PC-3 (cell line): ENCODE measurements around the gene DDC. TPM values are rescaled to one million over a fixed set of nuclear protein-coding genes. Genes with fewer than 3 reads are reported as not detected.

Experiments
- ATAC-seq: fragments of 200-7000 bp; cut with Tn5 transposase; 2 replicates; pipeline ENCODE4 v1.9.1; 2020; ENCODE audit warnings: mild to moderate bottlenecking, moderate library complexity
- BruUV-seq: library from RNA; stranded (reverse); fragments of 400-500 nt; replicated peaks from 2 replicates; lab custom pipeline; 2021; lab: Mats Ljungman, UMichigan
- CTCF ChIA-PET: fragments of 300-600 bp; sonication (Branson Sonifier 250); formaldehyde crosslinking; loops from one replicate; lab custom pipeline; 2022; ENCODE audit warnings: antibody characterized with exemption; lab: Charles Lee
- POLR2A ChIA-PET: fragments of 300-600 bp; sonication (Branson Sonifier 250); formaldehyde crosslinking; loops from one replicate; lab custom pipeline; 2022; ENCODE audit warnings: antibody characterized with exemption; ENCODE audit not compliant: unreplicated experiment; lab: Charles Lee
- DNase-seq: peaks from one replicate; pipeline ENCODE4 v3.0.0-alpha.2; 2015
- H2AFZ ChIP-seq: fragments of 300-600 bp; sonication (generic); 2 replicates; pipeline ENCODE4 v1.6.0; 2016; ENCODE audit warnings: antibody characterized with exemption, low read length
- H3F3A ChIP-seq: fragments of 300-600 bp; sonication (generic); one replicate; pipeline ENCODE4 v1.6.0; 2017; ENCODE audit warnings: antibody characterized with exemption, low read length, control low read depth, mild to moderate bottlenecking; ENCODE audit not compliant: unreplicated experiment
- H3K27ac ChIP-seq: fragments of 300-600 bp; sonication (generic); 2 replicates; pipeline ENCODE4 v1.5.1; 2016; ENCODE audit warnings: mild to moderate bottlenecking, low read length
- H3K27me3 ChIP-seq: fragments of 300-600 bp; sonication (generic); 2 replicates; pipeline ENCODE4 v1.6.1; 2016; ENCODE audit warnings: low read length, mixed read lengths
- H3K36me3 ChIP-seq: fragments of 300-600 bp; sonication (generic); 2 replicates; pipeline ENCODE4 v1.6.1; 2016; ENCODE audit warnings: low read depth, mixed run types, low read length, mixed read lengths
- H3K4me1 ChIP-seq: fragments of 300-600 bp; sonication (generic); 2 replicates; pipeline ENCODE4 v1.5.1; 2016; ENCODE audit warnings: low read length; ENCODE audit not compliant: insufficient read depth
- H3K4me2 ChIP-seq: fragments of 300-600 bp; sonication (generic); 2 replicates; pipeline ENCODE4 v1.6.0; 2016; ENCODE audit warnings: low read length
- H3K4me3 ChIP-seq: fragments of 300-600 bp; sonication (generic); 2 replicates; pipeline ENCODE4 v1.5.1; 2016; ENCODE audit warnings: mild to moderate bottlenecking, low read length, mixed read lengths
- H3K79me2 ChIP-seq: fragments of 300-600 bp; sonication (generic); 2 replicates; pipeline ENCODE4 v1.6.1; 2017; ENCODE audit warnings: low read length, mixed read lengths
- H3K9ac ChIP-seq: fragments of 300-600 bp; sonication (generic); 2 replicates; pipeline ENCODE4 v1.6.0; 2016; ENCODE audit warnings: mild to moderate bottlenecking, low read length
- H3K9me2 ChIP-seq: fragments of 300-600 bp; sonication (generic); replicated peaks from 2 replicates; pipeline ENCODE4 v1.6.1; 2016; ENCODE audit warnings: mixed run types, low read length, mixed read lengths
- H3K9me3 ChIP-seq: fragments of 300-600 bp; sonication (generic); 2 replicates; pipeline ENCODE4 v1.6.1; 2016; ENCODE audit warnings: low read length, mixed read lengths
- H4K20me1 ChIP-seq: fragments of 300-600 bp; sonication (generic); 2 replicates; pipeline ENCODE4 v1.6.1; 2016; ENCODE audit warnings: low read length, mixed read lengths
- EZH2 ChIP-seq: fragments of 300-600 bp; sonication (generic); IDR thresholded peaks from one replicate; pipeline ENCODE4 v1.6.1; 2017; ENCODE audit warnings: antibody characterized with exemption, mild to moderate bottlenecking, low read length; ENCODE audit not compliant: unreplicated experiment
- EZH2phosphoT487 ChIP-seq: fragments of 300-600 bp; sonication (generic); IDR thresholded peaks from 2 replicates; pipeline ENCODE4 v1.6.1; 2018; ENCODE audit warnings: mild to moderate bottlenecking, antibody characterized with exemption, low read length, borderline replicate concordance
- intact Hi-C: fragments of 100-400 bp; cut with micrococcal nuclease; formaldehyde crosslinking; loops from 2 replicates; pipeline ENCODE4 v1.9.0; 2023
- total RNA-seq: library from RNA; depleted of rRNA; stranded (reverse); fragments of >200 nt; gene quantifications from 2 replicates; pipeline ENCODE4 v1.2.3, GENCODE V29; 2014
- TF ChIP-seq, protein P1 (sequence below): fragments of 300-600 bp; sonication (generic); conservative IDR thresholded peaks from 2 replicates; pipeline ENCODE4 v1.5.1; 2017; ENCODE audit warnings: antibody characterized with exemption, low read depth, mild to moderate bottlenecking, low read length

Gene DDC
- total RNA-seq, 1 experiment from 2014 or later: not detected

DNA sequence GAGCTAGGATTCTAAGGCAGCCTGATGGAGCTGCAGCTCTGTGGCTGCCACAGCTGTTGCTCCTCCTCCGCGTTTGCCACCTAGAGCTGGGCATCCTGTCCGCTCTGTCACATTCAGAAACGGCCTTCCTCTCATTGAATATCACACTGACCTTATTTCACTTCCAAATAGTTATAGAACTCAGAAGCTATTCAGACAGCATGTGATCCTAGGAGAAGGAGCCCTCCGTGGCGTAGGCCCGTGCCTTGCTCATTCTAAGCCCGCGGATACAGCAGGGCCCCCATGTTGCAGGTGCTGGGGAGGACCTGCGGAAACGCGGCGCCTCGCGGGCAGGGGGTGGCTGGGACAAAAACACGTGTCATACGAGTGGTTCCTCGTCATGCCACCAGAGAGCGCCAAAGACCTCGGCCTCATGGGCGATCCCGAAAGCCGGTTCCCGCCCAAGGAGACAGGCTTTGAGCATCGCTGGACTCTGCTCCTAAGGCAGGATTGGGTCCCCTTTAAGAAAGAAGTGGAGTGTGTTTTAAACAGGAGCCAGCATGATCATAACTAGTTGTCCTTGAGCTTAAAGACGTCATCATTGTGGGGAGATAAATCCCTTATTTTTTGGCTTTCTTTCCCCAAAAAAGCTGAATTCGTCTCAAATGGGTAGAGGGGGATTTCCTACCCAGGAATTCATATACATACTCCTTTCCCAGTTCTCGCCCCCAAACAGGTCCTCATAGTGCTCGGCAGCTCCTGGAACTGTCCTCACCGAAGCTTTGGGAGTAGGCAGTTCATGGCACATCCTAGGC is 97.2 kb downstream of the DDC start:
- Histone ChIP-seq H3K4me3 (peak overlapping the region; percentile 57), H4K20me1 (no peaks in the 10 kb centered on the region), H3K9ac (no peak overlapping the region), H3K27ac (no peak overlapping the region), H3K9me2 (no peaks in the 10 kb centered on the region), H3K79me2 (no peaks in the 10 kb centered on the region), H3K36me3 (no peaks in the 10 kb centered on the region), H3F3A (no peaks in the 10 kb centered on the region), H3K4me2 (peak overlapping the region; percentile 90), H3K4me1 (peaks cover 5% of the 10 kb centered on the region; the same call in 1 of the 2 replicates), H3K27me3 (no peaks in the 10 kb centered on the region), H2AFZ (peak overlapping the region; percentile 98), H3K9me3 (no peaks in the 10 kb centered on the region)
- peak; percentile 92 for ATAC-seq
- BruUV-seq: no TSS peak
- ChIA-PET POLR2A (interaction anchor here (0.7 kb wide), 1 partner anchor 64 kb away, joined by 8 read pairs; no protein-coding TSS in a partner anchor), CTCF (interaction anchor here (0.6 to 0.8 kb wide), 3 partner anchors 63 to 693 kb away, joined by 3 to 5 read pairs (median 4); no protein-coding TSS in a partner anchor)
- peak; percentile 84 for DNase-seq
- TF ChIP-seq, protein P1, sequence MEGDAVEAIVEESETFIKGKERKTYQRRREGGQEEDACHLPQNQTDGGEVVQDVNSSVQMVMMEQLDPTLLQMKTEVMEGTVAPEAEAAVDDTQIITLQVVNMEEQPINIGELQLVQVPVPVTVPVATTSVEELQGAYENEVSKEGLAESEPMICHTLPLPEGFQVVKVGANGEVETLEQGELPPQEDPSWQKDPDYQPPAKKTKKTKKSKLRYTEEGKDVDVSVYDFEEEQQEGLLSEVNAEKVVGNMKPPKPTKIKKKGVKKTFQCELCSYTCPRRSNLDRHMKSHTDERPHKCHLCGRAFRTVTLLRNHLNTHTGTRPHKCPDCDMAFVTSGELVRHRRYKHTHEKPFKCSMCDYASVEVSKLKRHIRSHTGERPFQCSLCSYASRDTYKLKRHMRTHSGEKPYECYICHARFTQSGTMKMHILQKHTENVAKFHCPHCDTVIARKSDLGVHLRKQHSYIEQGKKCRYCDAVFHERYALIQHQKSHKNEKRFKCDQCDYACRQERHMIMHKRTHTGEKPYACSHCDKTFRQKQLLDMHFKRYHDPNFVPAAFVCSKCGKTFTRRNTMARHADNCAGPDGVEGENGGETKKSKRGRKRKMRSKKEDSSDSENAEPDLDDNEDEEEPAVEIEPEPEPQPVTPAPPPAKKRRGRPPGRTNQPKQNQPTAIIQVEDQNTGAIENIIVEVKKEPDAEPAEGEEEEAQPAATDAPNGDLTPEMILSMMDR: peak; percentile 89
- TF ChIP-seq EZH2phosphoT487: no peak
- TF ChIP-seq EZH2: no peak
- intact Hi-C loops: loop anchor here (1.0 to 5.0 kb wide), 7 partner anchors 63 to 693 kb away; no protein-coding TSS in a partner anchor

DNA sequence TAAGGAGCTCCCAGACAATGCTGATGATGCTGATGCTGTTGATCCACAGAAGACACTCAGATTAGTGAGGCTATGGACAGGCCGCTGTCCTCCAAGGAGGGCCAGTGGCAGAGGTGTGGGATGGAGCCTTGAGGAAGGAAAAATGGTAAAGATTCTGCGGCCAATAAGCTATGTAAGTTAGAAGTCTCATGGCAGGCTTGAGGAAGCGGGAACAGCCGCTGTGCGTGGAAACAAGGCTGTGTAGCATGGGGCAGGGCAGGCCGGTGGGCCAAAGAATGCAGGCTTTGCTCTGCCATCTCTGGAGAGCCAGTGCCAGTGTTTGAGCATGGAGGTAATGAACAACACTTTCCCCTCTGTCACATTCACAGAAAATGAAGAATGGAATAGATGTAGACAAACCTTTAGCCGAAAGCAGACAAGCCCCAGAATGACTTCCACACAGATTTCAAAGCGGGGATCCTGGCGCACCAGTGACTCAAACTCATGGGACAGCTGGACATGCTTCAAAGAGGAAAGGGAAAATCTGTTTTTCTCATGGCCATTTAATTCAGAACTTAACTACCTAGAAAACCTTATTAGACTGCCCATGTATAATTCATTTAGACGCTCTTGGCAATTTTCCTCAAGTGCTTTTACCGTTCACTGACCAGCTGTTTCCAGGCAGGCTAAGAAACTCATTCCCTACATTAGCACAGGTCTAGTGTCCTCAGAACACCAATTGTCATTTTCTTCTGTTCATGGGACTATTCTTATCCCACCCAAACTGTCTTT is 98.2 kb downstream of the DDC start:
- H3K9ac ChIP-seq: no peak overlapping the region
- H3F3A ChIP-seq: no peaks in the 10 kb centered on the region
- no peaks in the 10 kb centered on the region for H3K9me3 ChIP-seq
- intact Hi-C loops: loop anchor here (5.0 kb wide), 1 partner anchor 120 kb away; no protein-coding TSS in a partner anchor
- no peak overlapping the region for H3K4me3 ChIP-seq
- no peak overlapping the region for H3K4me2 ChIP-seq
- H2AFZ ChIP-seq: peak overlapping the region; percentile 98; the same call in 1 of the 2 replicates
- TF ChIP-seq EZH2 (no peak), EZH2phosphoT487 (no peak)
- TF ChIP-seq, protein P1: no peak
- H4K20me1 ChIP-seq: no peaks in the 10 kb centered on the region
- no peaks in the 10 kb centered on the region for H3K9me2 ChIP-seq
- H3K27ac ChIP-seq: no peak overlapping the region
- no peaks in the 10 kb centered on the region for H3K79me2 ChIP-seq
- no TSS peak for BruUV-seq
- no peaks in the 10 kb centered on the region for H3K36me3 ChIP-seq
- no peaks in the 10 kb centered on the region for H3K27me3 ChIP-seq
- H3K4me1 ChIP-seq: peaks cover 5% of the 10 kb centered on the region; the same call in 1 of the 2 replicates
- ChIA-PET POLR2A (no interaction called here), CTCF (interaction anchor here (0.6 kb wide), 2 partner anchors 122 to 674 kb away, joined by 3 to 5 read pairs; no protein-coding TSS in a partner anchor)
- ATAC-seq (no peak), DNase-seq (no peak)
